GM21515 (cell line): Measurements from ENCODE around the gene ZNF775.

ENCODE experiments used
- ATAC-seq: cut with Tn5 transposase; IDR thresholded peaks from one replicate; pipeline ENCODE4 v1.9.1; 2021; ENCODE audit not compliant: unreplicated experiment

Gene ZNF775

GRCh38 chr7:150368884-150369747 lies 10.0 kb upstream of the ZNF775 start:
- ATAC-seq = peak; percentile 42

- ATAC-seq = no peak
Observed at GRCh38 chr7:150369748-150370501, 9.2 kb upstream of the ZNF775 start.

GRCh38 chr7:150370612-150371071 lies 8.5 kb upstream of the ZNF775 start:
- no peak for ATAC-seq

- no peak for ATAC-seq
Observed at GRCh38 chr7:150371131-150371995, 7.8 kb upstream of the ZNF775 start.

- no peak for ATAC-seq
Observed at GRCh38 chr7:150371996-150372270, 7.2 kb upstream of the ZNF775 start.

GRCh38 chr7:150372271-150373048 lies 6.7 kb upstream of the ZNF775 start:
- ATAC-seq = no peak

- no peak for ATAC-seq
Observed at GRCh38 chr7:150373049-150373801, 5.9 kb upstream of the ZNF775 start.

- ATAC-seq = no peak
Observed at GRCh38 chr7:150374026-150374425, 5.1 kb upstream of the ZNF775 start.

- ATAC-seq = no peak
Observed at GRCh38 chr7:150374472-150374871, 4.7 kb upstream of the ZNF775 start.

- no peak for ATAC-seq
Observed at GRCh38 chr7:150375662-150376521, 3.2 kb upstream of the ZNF775 start.

GRCh38 chr7:150376560-150376959 lies 2.6 kb upstream of the ZNF775 start:
- ATAC-seq = no peak

- ATAC-seq = no peak
Observed at GRCh38 chr7:150377196-150377595, 1.9 kb upstream of the ZNF775 start.

- no peak for ATAC-seq
Observed at GRCh38 chr7:150377635-150378034, 1.5 kb upstream of the ZNF775 start.

- ATAC-seq = no peak
Observed at GRCh38 chr7:150378115-150378852, 846 bp upstream of the ZNF775 start.

- peak; percentile 0 for ATAC-seq
Observed at GRCh38 chr7:150379441-150380379, 580 bp downstream of the ZNF775 start.

- ATAC-seq = peak; percentile 18
Observed at GRCh38 chr7:150380463-150380862, 1.3 kb downstream of the ZNF775 start.

- no peak for ATAC-seq
Observed at GRCh38 chr7:150381096-150381495, 2.0 kb downstream of the ZNF775 start.
